Endothelial cell (in vitro differentiated cells): ENCODE results near the gene CCL15. TPM values are rescaled to one million over a fixed set of nuclear protein-coding genes. Genes with fewer than 3 reads are reported as not detected.

ENCODE experiments used
- DNase-seq: peaks from one replicate; pipeline ENCODE4 v3.0.0; 2021; ENCODE audit warnings: low spot score
- H3K27ac Mint-ChIP-seq: one replicate; pipeline ENCODE4 v1.8.0; 2021; ENCODE audit warnings: mixed read lengths, inconsistent platforms; ENCODE audit not compliant: unreplicated experiment
- H3K27me3 Mint-ChIP-seq: one replicate; pipeline ENCODE4 v1.8.0; 2021; ENCODE audit warnings: mild to moderate bottlenecking, moderate library complexity, mixed read lengths, inconsistent platforms; ENCODE audit not compliant: unreplicated experiment
- H3K36me3 Mint-ChIP-seq: one replicate; pipeline ENCODE4 v1.8.0; 2021; ENCODE audit warnings: mild to moderate bottlenecking, low read depth, mixed read lengths, inconsistent platforms; ENCODE audit not compliant: unreplicated experiment
- H3K4me1 Mint-ChIP-seq: one replicate; pipeline ENCODE4 v1.8.0; 2021; ENCODE audit warnings: mild to moderate bottlenecking, mixed read lengths, inconsistent platforms; ENCODE audit not compliant: unreplicated experiment
- H3K4me3 Mint-ChIP-seq: one replicate; pipeline ENCODE4 v1.8.0; 2021; ENCODE audit warnings: mild to moderate bottlenecking, mixed read lengths, inconsistent platforms; ENCODE audit not compliant: unreplicated experiment
- H3K9me3 Mint-ChIP-seq: one replicate; pipeline ENCODE4 v1.8.0; 2021; ENCODE audit warnings: mixed read lengths, inconsistent platforms; ENCODE audit not compliant: unreplicated experiment
- CTCF ChIP-seq: fragments of 200-600 bp; sonication (generic); IDR thresholded peaks from one replicate; pipeline ENCODE4 v1.5.0; 2021; ENCODE audit warnings: antibody characterized with exemption; ENCODE audit not compliant: unreplicated experiment
- total RNA-seq: library from RNA; stranded (reverse); fragmentation: NEBNext Ultra II Directional; extraction: Animal tissue kit (Norgen Biotek cat#: 25700); gene quantifications from one replicate; pipeline ENCODE4 v1.2.1, GENCODE V29; 2021; ENCODE audit not compliant: unreplicated experiment

Gene CCL15
- total RNA-seq, 1 donor from 2014 or later: not detected

DNA sequence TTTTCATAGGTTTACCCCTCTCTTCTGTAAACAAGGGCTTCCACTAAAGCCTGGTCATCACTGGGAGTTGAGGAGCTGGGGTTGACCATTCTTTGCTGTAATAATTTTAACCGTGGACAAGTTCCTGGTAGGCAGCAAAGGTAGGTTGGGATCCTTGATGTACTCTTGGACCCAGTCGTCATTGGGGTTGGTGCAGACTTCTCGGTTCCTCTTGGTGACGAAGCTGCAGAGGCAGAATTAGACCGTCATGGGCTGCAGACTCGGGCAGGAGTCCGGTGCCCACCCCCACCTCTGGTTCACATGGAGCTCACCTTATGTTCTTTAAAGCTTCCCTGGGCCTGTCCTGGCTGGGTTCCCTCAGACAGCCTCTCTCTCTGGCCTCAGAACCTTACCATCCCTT lies 23.8 kb downstream of the CCL15 start:
- no peak overlapping the region for H3K27ac Mint-ChIP-seq
- no peak overlapping the region for H3K4me3 Mint-ChIP-seq
- DNase-seq: no peak
- H3K36me3 Mint-ChIP-seq: no peaks in the 10 kb centered on the region
- no peaks in the 10 kb centered on the region for H3K9me3 Mint-ChIP-seq
- no peak for TF ChIP-seq CTCF
- H3K27me3 Mint-ChIP-seq: peaks cover 6% of the 10 kb centered on the region
- peaks cover 15% of the 10 kb centered on the region for H3K4me1 Mint-ChIP-seq

GRCh38 chr17:35973333-35974260 lies 27.8 kb downstream of the CCL15 start:
- H3K27me3 Mint-ChIP-seq: peaks cover 1% of the 10 kb centered on the region
- H3K36me3 Mint-ChIP-seq: no peaks in the 10 kb centered on the region
- H3K4me1 Mint-ChIP-seq: peaks cover 26% of the 10 kb centered on the region
- no peak for DNase-seq
- no peak overlapping the region for H3K4me3 Mint-ChIP-seq
- no peaks in the 10 kb centered on the region for H3K9me3 Mint-ChIP-seq
- peak overlapping the region; percentile 70 for H3K27ac Mint-ChIP-seq
- TF ChIP-seq CTCF: no peak

DNA sequence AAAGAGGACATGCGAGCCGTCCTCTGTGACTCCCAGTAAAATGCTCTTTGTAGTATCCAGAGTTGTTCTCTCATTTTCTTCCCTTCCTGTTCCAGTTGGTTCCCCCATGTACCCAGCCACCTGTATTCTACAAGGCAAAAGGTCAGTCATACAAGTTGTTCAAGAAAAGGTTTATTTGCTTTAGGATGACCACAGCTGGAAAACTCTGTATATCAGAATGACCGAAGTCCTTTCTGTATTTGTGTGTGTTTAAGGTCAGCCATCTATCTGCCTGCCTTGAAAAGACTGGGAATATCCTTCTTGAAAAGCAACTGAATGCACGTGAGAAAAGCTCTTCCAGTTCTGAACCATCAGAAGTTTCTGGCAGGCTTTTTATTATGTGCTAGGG lies 28.4 kb downstream of the CCL15 start:
- H3K9me3 Mint-ChIP-seq: no peaks in the 10 kb centered on the region
- no peak for TF ChIP-seq CTCF
- no peak overlapping the region for H3K4me3 Mint-ChIP-seq
- no peak for DNase-seq
- H3K4me1 Mint-ChIP-seq: peaks cover 26% of the 10 kb centered on the region
- H3K27ac Mint-ChIP-seq: peak overlapping the region; percentile 70
- no peaks in the 10 kb centered on the region for H3K36me3 Mint-ChIP-seq
- H3K27me3 Mint-ChIP-seq: peaks cover 1% of the 10 kb centered on the region

GRCh38 chr17:35972535-35972934 lies 28.8 kb downstream of the CCL15 start:
- Mint-ChIP-seq H3K36me3 (no peaks in the 10 kb centered on the region), H3K4me3 (no peak overlapping the region), H3K27ac (no peak overlapping the region), H3K9me3 (no peaks in the 10 kb centered on the region), H3K27me3 (no peaks in the 10 kb centered on the region), H3K4me1 (peaks cover 26% of the 10 kb centered on the region)
- TF ChIP-seq CTCF: no peak
- no peak for DNase-seq

DNA sequence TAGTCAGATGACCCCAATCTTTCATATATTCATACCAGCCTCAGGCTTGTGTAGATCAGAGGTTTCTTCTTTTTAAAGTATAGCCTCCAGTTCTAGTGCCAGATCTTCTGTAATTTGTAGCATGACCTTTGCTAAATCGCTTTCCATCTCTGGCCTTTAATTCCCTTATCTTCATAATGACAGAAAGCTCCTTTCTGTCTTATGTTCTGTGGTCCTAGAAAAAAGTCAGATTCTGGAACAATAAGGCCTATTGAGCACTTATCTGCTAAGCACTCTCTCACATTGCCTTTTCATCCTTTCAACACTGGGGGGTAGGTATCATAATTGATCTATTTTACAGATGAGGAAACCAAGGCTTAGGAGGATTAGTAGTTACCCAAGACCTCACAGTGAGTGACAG lies 29.3 kb downstream of the CCL15 start:
- no peak for TF ChIP-seq CTCF
- no peak overlapping the region for H3K27ac Mint-ChIP-seq
- H3K36me3 Mint-ChIP-seq: no peaks in the 10 kb centered on the region
- H3K27me3 Mint-ChIP-seq: no peaks in the 10 kb centered on the region
- no peak overlapping the region for H3K4me3 Mint-ChIP-seq
- no peak for DNase-seq
- no peaks in the 10 kb centered on the region for H3K9me3 Mint-ChIP-seq
- H3K4me1 Mint-ChIP-seq: peaks cover 26% of the 10 kb centered on the region
